Astrocyte of the cerebellum (primary cell): Measurements from ENCODE around the gene PTPRN.

Source experiments
- DNase-seq: peaks from one replicate; pipeline ENCODE4 v3.0.0-alpha.2; 2011; ENCODE audit warnings: low read depth
- H3K4me3 ChIP-seq: 2 replicates; pipeline ENCODE4 v1.5.1; 2011; ENCODE audit warnings: mild to moderate bottlenecking, low read depth, low read length, moderate library complexity
- CTCF ChIP-seq: IDR thresholded peaks from 2 replicates; pipeline ENCODE4 v1.5.1; 2012; ENCODE audit warnings: low read length, low read depth, moderate library complexity, mild to moderate bottlenecking; ENCODE audit errors: missing control alignments
- in situ Hi-C: cut with HindIII; loops from 2 replicates; pipeline ENCODE4 v1.10.0; 2017; ENCODE audit warnings: low sequenced_read_pairs

The PTPRN gene

GRCh38 chr2:219279151-219279915 is 29.9 kb downstream of the PTPRN start, which contains the start of gene DNAJB2:
Gene DNAJB2, plus strand, starts transcription at chr2:219279366. Its CDS starts 468 bp downstream, at chr2:219279834.
- DNase-seq = peak; percentile 94
- peak within 1 kb of the TSS; percentile 61 for H3K4me3 ChIP-seq
- in situ Hi-C loops = no loop called here
- peak; percentile 1 for TF ChIP-seq CTCF

DNA sequence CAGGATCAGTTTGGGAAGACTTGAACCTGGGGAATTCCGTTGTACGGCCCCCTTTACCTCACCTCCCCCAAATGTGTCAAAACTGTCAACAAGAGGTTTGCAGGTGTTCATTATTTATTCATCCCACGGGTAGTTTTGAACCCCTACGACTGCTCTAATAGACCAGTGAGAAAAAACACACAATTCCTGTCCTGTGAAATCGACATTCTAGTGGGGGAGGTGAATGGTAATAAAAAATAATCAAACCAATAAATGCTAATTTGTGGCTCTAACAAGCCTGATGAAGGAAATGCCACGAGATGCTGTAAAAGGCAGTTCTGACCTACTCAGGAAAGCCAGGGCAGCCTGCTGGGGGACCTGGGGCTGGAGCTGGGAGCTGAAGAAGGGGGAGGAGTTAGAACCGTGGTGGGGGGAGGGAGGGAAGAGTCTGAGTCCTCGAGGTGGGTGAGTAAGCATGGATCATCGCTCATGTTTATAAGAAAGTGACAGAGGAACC is 30.5 kb downstream of the PTPRN start:
- H3K4me3 ChIP-seq = peak overlapping the region; percentile 61
- in situ Hi-C loops = no loop called here
- no peak for DNase-seq
- no peak for TF ChIP-seq CTCF

GRCh38 chr2:219277703-219278654 is 31.2 kb downstream of the PTPRN start:
- TF ChIP-seq CTCF = peak; percentile 97

GRCh38 chr2:219274361-219274921 is 34.8 kb downstream of the PTPRN start:
- in situ Hi-C loops = no loop called here
- H3K4me3 ChIP-seq = no peak overlapping the region
- DNase-seq = no peak
- no peak for TF ChIP-seq CTCF

More at GRCh38 chr2:219277703-219278654, 31.2 kb downstream of the PTPRN start:
- H3K4me3 ChIP-seq = no peak overlapping the region
- DNase-seq = peak; percentile 33
- in situ Hi-C loops = no loop called here

- TF ChIP-seq CTCF = no peak
- no peak for DNase-seq
- in situ Hi-C loops = no loop called here
- no peak overlapping the region for H3K4me3 ChIP-seq
These were observed 35.3 kb downstream of the PTPRN start for GRCh38 chr2:219273937-219274336.

DNA sequence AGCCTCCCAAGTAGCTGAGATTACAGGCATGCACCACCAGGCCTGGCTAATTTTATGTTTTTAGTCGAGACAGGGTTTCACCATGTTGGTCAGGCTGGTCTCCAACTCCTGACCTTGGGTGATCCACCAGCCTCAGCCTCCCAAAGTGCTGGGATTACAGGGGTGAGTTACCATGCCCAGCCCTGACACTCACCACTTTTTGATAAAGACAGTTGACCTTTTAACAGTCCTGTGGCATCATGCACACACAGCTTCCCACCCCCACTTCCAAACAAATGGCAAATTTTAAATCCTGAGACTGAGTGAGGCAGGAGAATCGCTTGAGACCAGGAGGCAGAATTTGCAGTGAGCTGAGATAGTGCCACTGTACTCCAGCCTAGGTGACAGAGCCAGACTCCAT is 36.2 kb downstream of the PTPRN start:
- no peak overlapping the region for H3K4me3 ChIP-seq
- TF ChIP-seq CTCF = no peak
- no peak for DNase-seq
- in situ Hi-C loops = no loop called here
